Neuronal stem cell (in vitro differentiated cells): Measurements from ENCODE around the gene MAP3K7CL. TPM values are rescaled to one million over a fixed set of nuclear protein-coding genes. Genes with fewer than 3 reads are reported as not detected.

Source experiments
- DNase-seq: peaks from one replicate; pipeline ENCODE4 v3.0.0-alpha.2; 2013; ENCODE audit warnings: low spot score
- H2AFZ ChIP-seq: one replicate; pipeline ENCODE4 v1.6.1; 2013; ENCODE audit warnings: mild to moderate bottlenecking, low read length, inconsistent platforms
- H2AK5ac ChIP-seq: 2 replicates; pipeline ENCODE4 v1.6.1; 2013; ENCODE audit warnings: low read depth, mild to moderate bottlenecking, inconsistent platforms, low read length, moderate library complexity, mixed read lengths
- H2BK120ac ChIP-seq: 2 replicates; pipeline ENCODE4 v1.6.1; 2013; ENCODE audit warnings: low read depth, mild to moderate bottlenecking, inconsistent platforms, low read length, moderate library complexity, mixed read lengths
- H2BK12ac ChIP-seq: one replicate; pipeline ENCODE4 v1.6.1; 2013; ENCODE audit warnings: low read length, inconsistent platforms
- H2BK15ac ChIP-seq: 2 replicates; pipeline ENCODE4 v1.6.1; 2013; ENCODE audit warnings: mild to moderate bottlenecking, low read length, inconsistent platforms, mixed read lengths
- H2BK5ac ChIP-seq: one replicate; pipeline ENCODE4 v1.6.1; 2013; ENCODE audit warnings: inconsistent platforms, mild to moderate bottlenecking, low read length, moderate library complexity
- H3K14ac ChIP-seq: one replicate; pipeline ENCODE4 v1.6.1; 2013; ENCODE audit warnings: low read length, inconsistent platforms
- H3K18ac ChIP-seq: 2 replicates; pipeline ENCODE4 v1.6.1; 2013; ENCODE audit warnings: low read length, inconsistent platforms
- H3K23ac ChIP-seq: 2 replicates; pipeline ENCODE4 v1.6.1; 2013; ENCODE audit warnings: low read depth, mild to moderate bottlenecking, mixed read lengths, low read length, inconsistent platforms; ENCODE audit not compliant: poor library complexity
- H3K27ac ChIP-seq: replicated peaks from 3 replicates; pipeline ENCODE4 v1.5.1; 2013; ENCODE audit warnings: low read length, inconsistent platforms
- H3K27me3 ChIP-seq, 3 experiments: 2 replicates each; pipeline ENCODE4 v1.6.1; 2013; ENCODE audit warnings: low read length in 3 of 3, mild to moderate bottlenecking in 2 of 3, inconsistent platforms in 1 of 3, low read depth in 1 of 3, mixed read lengths in 1 of 3, moderate library complexity in 1 of 3; ENCODE audit not compliant: control insufficient read depth in 3 of 3, insufficient read depth in 3 of 3
- H3K36me3 ChIP-seq, 2 donors: replicated peaks in 1 of 2; 2 replicates each; pipeline ENCODE4 v1.6.1; 2013; ENCODE audit warnings: low read length in 2 of 2; ENCODE audit not compliant: control insufficient read depth in 2 of 2, insufficient read depth in 2 of 2
- H3K4ac ChIP-seq: 2 replicates; pipeline ENCODE4 v1.6.1; 2013; ENCODE audit warnings: inconsistent platforms, mild to moderate bottlenecking, low read length, moderate library complexity
- H3K4me1 ChIP-seq, 2 donors: 1 replicate in 1 of 2; 2 replicates in 1 of 2; pipeline ENCODE4 v1.6.1; 2013; ENCODE audit warnings: low read length in 2 of 2, low read depth in 1 of 2; ENCODE audit not compliant: control insufficient read depth in 2 of 2, insufficient read depth in 1 of 2
- H3K4me2 ChIP-seq: one replicate; pipeline ENCODE4 v1.6.1; 2013; ENCODE audit warnings: mild to moderate bottlenecking, low read length, inconsistent platforms; ENCODE audit not compliant: insufficient read depth, poor library complexity, severe bottlenecking
- H3K4me3 ChIP-seq, 2 donors: 2 replicates each; pipeline ENCODE4 v1.5.1; 2013; ENCODE audit warnings: low read length in 2 of 2, mild to moderate bottlenecking in 2 of 2, inconsistent platforms in 1 of 2, moderate library complexity in 1 of 2
- H3K79me1 ChIP-seq: one replicate; pipeline ENCODE4 v1.6.1; 2013; ENCODE audit warnings: low read depth, mild to moderate bottlenecking, inconsistent platforms, low read length, moderate library complexity
- H3K9ac ChIP-seq: one replicate; pipeline ENCODE4 v1.6.1; 2013; ENCODE audit warnings: mild to moderate bottlenecking, low read depth, low read length, inconsistent platforms; ENCODE audit not compliant: poor library complexity
- H3K9me3 ChIP-seq, 2 donors: replicated peaks in 1 of 2; 2 replicates each; pipeline versions ENCODE3 to v1.6.1; 2013; ENCODE audit warnings: low read length in 2 of 2, mild to moderate bottlenecking in 2 of 2, inconsistent platforms in 1 of 2, low read depth in 1 of 2, mixed read lengths in 1 of 2, moderate library complexity in 1 of 2; ENCODE audit not compliant: control insufficient read depth in 2 of 2, insufficient read depth in 1 of 2
- H4K8ac ChIP-seq: one replicate; pipeline ENCODE4 v1.6.1; 2013; ENCODE audit warnings: low read depth, mild to moderate bottlenecking, inconsistent platforms, low read length, moderate library complexity
- H4K91ac ChIP-seq: one replicate; pipeline ENCODE4 v1.6.1; 2013; ENCODE audit warnings: low read length, low read depth, mild to moderate bottlenecking, inconsistent platforms; ENCODE audit not compliant: poor library complexity
- WGBS, 2 donors: extraction: QIAGEN DNeasy Blood & Tissue Kit; methylation state at CpG; one replicate each; pipeline ENCODE4 v1.1.7; 2013; ENCODE audit warnings: missing lambda C conversion rate in 2 of 2, mixed read lengths in 1 of 2; ENCODE audit not compliant: insufficient read length in 2 of 2, insufficient replicate concordance in 1 of 2; ENCODE audit errors: extremely low coverage in 2 of 2; 5-methylcytosine and 5-hydroxymethylcytosine counted together
- small RNA-seq: library from polyadenylated mRNA; stranded (forward); fragments of <200 nt; extraction: miRNeasy Mini kit (QIAGEN cat#:217004); gene quantifications from one replicate; pipeline ENCODE3, GENCODE V24; 2013; ENCODE audit not compliant: insufficient read depth

The MAP3K7CL gene

GRCh38 chr21:29219165-29219770 lies 88.8 kb downstream of the MAP3K7CL start:
- no peak overlapping the region for H2BK12ac ChIP-seq
- H3K4ac ChIP-seq = no peak overlapping the region
- no peak overlapping the region for H3K14ac ChIP-seq
- no peaks in the 10 kb centered on the region for H3K4me1 ChIP-seq
- no peak overlapping the region for H2BK120ac ChIP-seq
- H2BK15ac ChIP-seq = no peak overlapping the region
- no peak overlapping the region for H2AK5ac ChIP-seq
- no peak overlapping the region for H3K23ac ChIP-seq
- no peak overlapping the region for H4K8ac ChIP-seq
- no peaks in the 10 kb centered on the region for H3K79me1 ChIP-seq
- no peak overlapping the region for H4K91ac ChIP-seq
- H3K4me3 ChIP-seq = no peak overlapping the region
- no peak overlapping the region for H3K9ac ChIP-seq
- H2BK5ac ChIP-seq = no peak overlapping the region
- no peaks in the 10 kb centered on the region for H3K27me3 ChIP-seq
- no peak overlapping the region for H3K4me2 ChIP-seq
- H3K18ac ChIP-seq = no peak overlapping the region
- DNase-seq = no peak
- WGBS, 2 donors = no CpG with 5 or more reads among the region's 8 CpGs
- no peak overlapping the region for H2AFZ ChIP-seq
- no peak overlapping the region for H3K27ac ChIP-seq
- peaks cover 0 to 5% of the 10 kb centered on the region in 2 donors for H3K9me3 ChIP-seq
- no peaks in the 10 kb centered on the region for H3K36me3 ChIP-seq

- DNase-seq = no peak
- no peak overlapping the region for H3K4me3 ChIP-seq
Observed at GRCh38 chr21:29221253-29221744, 90.9 kb downstream of the MAP3K7CL start.

GRCh38 chr21:29224006-29224405 lies 93.6 kb downstream of the MAP3K7CL start:
- Histone ChIP-seq H3K27ac (no peak overlapping the region), H3K36me3 (no peaks in the 10 kb centered on the region), H3K4me2 (no peak overlapping the region), H2BK12ac (no peak overlapping the region), H3K14ac (no peak overlapping the region), H4K8ac (no peak overlapping the region), H3K9ac (no peak overlapping the region), H2BK15ac (no peak overlapping the region), H3K23ac (no peak overlapping the region), H3K4me1 (no peaks in the 10 kb centered on the region), H3K27me3 (no peaks in the 10 kb centered on the region), H3K4ac (no peak overlapping the region), H3K79me1 (no peaks in the 10 kb centered on the region), H2AK5ac (no peak overlapping the region), H3K9me3 (peaks cover 0 to 5% of the 10 kb centered on the region in 2 donors), H2BK5ac (no peak overlapping the region), H4K91ac (no peak overlapping the region), H2AFZ (no peak overlapping the region), H2BK120ac (no peak overlapping the region), H3K18ac (no peak overlapping the region), H3K4me3 (no peak overlapping the region)
- no peak for DNase-seq
- no CpG with 5 or more reads among the region's 5 CpGs for WGBS, 2 donors

More at GRCh38 chr21:29221253-29221744, 90.9 kb downstream of the MAP3K7CL start:
- Histone ChIP-seq H2AK5ac (no peak overlapping the region), H3K4me2 (no peak overlapping the region), H3K4me1 (no peaks in the 10 kb centered on the region), H3K27me3 (no peaks in the 10 kb centered on the region), H2BK5ac (no peak overlapping the region), H4K91ac (no peak overlapping the region), H3K36me3 (no peaks in the 10 kb centered on the region), H2BK15ac (no peak overlapping the region), H4K8ac (no peak overlapping the region), H3K4ac (no peak overlapping the region), H3K18ac (no peak overlapping the region), H2BK120ac (no peak overlapping the region), H3K79me1 (no peaks in the 10 kb centered on the region), H3K23ac (no peak overlapping the region), H3K27ac (no peak overlapping the region), H2AFZ (no peak overlapping the region), H3K9ac (no peak overlapping the region), H2BK12ac (no peak overlapping the region), H3K9me3 (peaks cover 0 to 5% of the 10 kb centered on the region in 2 donors), H3K14ac (no peak overlapping the region)
- no CpG with 5 or more reads among the region's 5 CpGs for WGBS, 2 donors

Small RNA genes lying within 50 kb of the gene (small RNA-seq; reads per million reads assigned to genes)
- not detected for gene RF00012
- gene RF00019 = not detected
